GM23338 (cell line): ENCODE results near the gene PPP2R3B. TPM values are rescaled to one million over a fixed set of nuclear protein-coding genes. Genes with fewer than 3 reads are reported as not detected.

Source experiments
- ATAC-seq: fragments of 200-7000 bp; cut with Tn5 transposase; 3 replicates; pipeline ENCODE4 v1.9.1; 2020
- DNase-seq: peaks from one replicate; pipeline ENCODE4 v3.0.0-alpha.2; 2015; ENCODE audit warnings: low spot score
- H2AFZ ChIP-seq: fragments of 200-600 bp; sonication (generic); 2 replicates; pipeline ENCODE4 v1.8.0; 2016; ENCODE audit warnings: antibody characterized with exemption, mild to moderate bottlenecking, moderate library complexity
- H3F3A ChIP-seq: fragments of 200-600 bp; sonication (generic); replicated peaks from 2 replicates; pipeline ENCODE4 v1.8.0; 2017; ENCODE audit warnings: antibody characterized with exemption, mixed run types, low read depth
- H3K27ac ChIP-seq: fragments of 200-600 bp; sonication (generic); 2 replicates; pipeline ENCODE4 v1.6.1; 2016; ENCODE audit warnings: low read depth
- H3K27me3 ChIP-seq: fragments of 200-600 bp; sonication (generic); 2 replicates; pipeline ENCODE4 v1.8.0; 2016; ENCODE audit warnings: mild to moderate bottlenecking, mixed run types, moderate library complexity; ENCODE audit not compliant: insufficient read depth
- H3K36me3 ChIP-seq: fragments of 200-600 bp; sonication (generic); 2 replicates; pipeline ENCODE4 v1.8.0; 2016; ENCODE audit warnings: mild to moderate bottlenecking; ENCODE audit not compliant: insufficient read depth
- H3K4me1 ChIP-seq: fragments of 200-600 bp; sonication (generic); 2 replicates; pipeline ENCODE4 v1.8.0; 2016; ENCODE audit warnings: mild to moderate bottlenecking, moderate library complexity; ENCODE audit not compliant: insufficient read depth
- H3K4me2 ChIP-seq: fragments of 200-600 bp; sonication (generic); 2 replicates; pipeline ENCODE4 v1.7.1; 2017; ENCODE audit warnings: mixed run types
- H3K4me3 ChIP-seq: fragments of 200-600 bp; sonication (generic); 2 replicates; pipeline ENCODE4 v1.6.1; 2016; ENCODE audit warnings: mixed run types
- H3K79me2 ChIP-seq: fragments of 200-600 bp; sonication (generic); replicated peaks from 2 replicates; pipeline ENCODE4 v1.8.0; 2017; ENCODE audit warnings: mild to moderate bottlenecking; ENCODE audit not compliant: insufficient read depth
- H3K9me2 ChIP-seq: fragments of 200-600 bp; sonication (generic); 2 replicates; pipeline ENCODE4 v1.8.0; 2017; ENCODE audit not compliant: insufficient read depth
- H4K20me1 ChIP-seq: fragments of 200-600 bp; sonication (generic); replicated peaks from 2 replicates; pipeline ENCODE4 v1.8.0; 2017; ENCODE audit warnings: mild to moderate bottlenecking; ENCODE audit not compliant: insufficient read depth
- H3K27ac Mint-ChIP-seq: 2 replicates; pipeline ENCODE4 v1.8.0; 2020; ENCODE audit warnings: inconsistent platforms, mild to moderate bottlenecking, moderate library complexity, mixed read lengths
- H3K27me3 Mint-ChIP-seq: 3 replicates; pipeline ENCODE4 v1.8.0; 2022; ENCODE audit warnings: low read depth, mild to moderate bottlenecking, moderate library complexity, mixed read lengths, inconsistent platforms; ENCODE audit not compliant: insufficient read depth, poor library complexity
- H3K36me3 Mint-ChIP-seq: 3 replicates; pipeline ENCODE4 v1.8.0; 2021; ENCODE audit warnings: low read depth, mild to moderate bottlenecking, inconsistent platforms, moderate library complexity, mixed read lengths
- H3K4me1 Mint-ChIP-seq: 3 replicates; pipeline ENCODE4 v1.8.0; 2020; ENCODE audit warnings: mild to moderate bottlenecking, inconsistent platforms, mixed read lengths
- H3K4me3 Mint-ChIP-seq: 3 replicates; pipeline ENCODE4 v1.8.0; 2021; ENCODE audit warnings: moderate library complexity, mild to moderate bottlenecking, inconsistent platforms, mixed read lengths
- H3K9me3 Mint-ChIP-seq: 3 replicates; pipeline ENCODE4 v1.8.0; 2020; ENCODE audit warnings: moderate library complexity, mild to moderate bottlenecking, inconsistent platforms, mixed read lengths
- CREB1 ChIP-seq: fragments of 250-450 bp; sonication (Bioruptor Pico); IDR thresholded peaks from 2 replicates; pipeline ENCODE4 v1.5.0; 2020; ENCODE audit warnings: low read depth, mild to moderate bottlenecking, moderate library complexity
- CTCF ChIP-seq, 2 experiments: fragments of 200-600 bp in 1 of 2; sonication (generic) in 1 of 2; conservative IDR thresholded peaks; 2 replicates each; pipeline versions ENCODE4 v1.5.1 to v1.6.1; 2016 to 2017; ENCODE audit warnings: antibody characterized with exemption in 2 of 2, low read depth in 2 of 2, mild to moderate bottlenecking in 2 of 2, moderate library complexity in 1 of 2
- ETS1 ChIP-seq: IDR thresholded peaks from 2 replicates; pipeline ENCODE4 v1.6.1; 2016; ENCODE audit warnings: antibody characterized with exemption
- EZH2 ChIP-seq: fragments of 200-600 bp; sonication (generic); IDR thresholded peaks from one replicate; pipeline ENCODE4 v1.8.0; 2017; ENCODE audit warnings: antibody characterized with exemption, mild to moderate bottlenecking, low read depth; ENCODE audit not compliant: unreplicated experiment
- EZH2phosphoT487 ChIP-seq: fragments of 200-600 bp; sonication (generic); IDR thresholded peaks from one replicate; pipeline ENCODE4 v1.8.1; 2018; ENCODE audit warnings: antibody characterized with exemption; ENCODE audit not compliant: unreplicated experiment
- JUNB ChIP-seq: IDR thresholded peaks from one replicate; pipeline ENCODE4 v1.6.1; 2016; ENCODE audit warnings: antibody characterized with exemption; ENCODE audit not compliant: unreplicated experiment
- NANOG ChIP-seq: IDR thresholded peaks from 2 replicates; pipeline ENCODE4 v1.6.1; 2016; ENCODE audit warnings: antibody characterized with exemption, borderline replicate concordance
- POLR2AphosphoS5 ChIP-seq: IDR thresholded peaks from 2 replicates; pipeline ENCODE4 v1.6.1; 2016; ENCODE audit warnings: antibody characterized with exemption, low read depth
- STAT1 ChIP-seq: IDR thresholded peaks from one replicate; pipeline ENCODE4 v1.6.1; 2016; ENCODE audit warnings: antibody characterized with exemption; ENCODE audit not compliant: unreplicated experiment
- ZNF114 ChIP-seq: fragments of 250-450 bp; sonication (Bioruptor Pico); IDR thresholded peaks from 2 replicates; pipeline ENCODE4 v1.5.0; 2020; ENCODE audit warnings: mild to moderate bottlenecking, moderate library complexity
- ZNF331 ChIP-seq: fragments of 250-450 bp; sonication (Bioruptor Pico); IDR thresholded peaks from 2 replicates; pipeline ENCODE4 v1.5.0; 2020; ENCODE audit warnings: low read depth, mild to moderate bottlenecking, moderate library complexity
- ZNF462 ChIP-seq: fragments of 250-450 bp; sonication (Bioruptor Pico); IDR thresholded peaks from 2 replicates; pipeline ENCODE4 v1.5.0; 2020; ENCODE audit warnings: mild to moderate bottlenecking, moderate library complexity
- polyA plus RNA-seq: library from polyadenylated mRNA; unstranded; fragments of >200 nt; fragmentation: Nextera tagmentation; extraction: Ambion mirVana; gene quantifications from 2 replicates; pipeline ENCODE4 v1.2.1, GENCODE V29; 2016
- total RNA-seq: library from RNA; depleted of rRNA; stranded (reverse); fragments of >200 nt; shearing (Covaris generic); gene quantifications from 2 replicates; pipeline ENCODE4 v1.2.3, GENCODE V29; 2014
- TF ChIP-seq, protein P1 (sequence below): IDR thresholded peaks from one replicate; pipeline ENCODE4 v1.6.1; 2018; ENCODE audit warnings: antibody characterized with exemption; ENCODE audit not compliant: unreplicated experiment

The PPP2R3B gene
- total and polyA plus RNA-seq, 2 experiments from 2014 or later: 50.1 to 104 TPM

DNA sequence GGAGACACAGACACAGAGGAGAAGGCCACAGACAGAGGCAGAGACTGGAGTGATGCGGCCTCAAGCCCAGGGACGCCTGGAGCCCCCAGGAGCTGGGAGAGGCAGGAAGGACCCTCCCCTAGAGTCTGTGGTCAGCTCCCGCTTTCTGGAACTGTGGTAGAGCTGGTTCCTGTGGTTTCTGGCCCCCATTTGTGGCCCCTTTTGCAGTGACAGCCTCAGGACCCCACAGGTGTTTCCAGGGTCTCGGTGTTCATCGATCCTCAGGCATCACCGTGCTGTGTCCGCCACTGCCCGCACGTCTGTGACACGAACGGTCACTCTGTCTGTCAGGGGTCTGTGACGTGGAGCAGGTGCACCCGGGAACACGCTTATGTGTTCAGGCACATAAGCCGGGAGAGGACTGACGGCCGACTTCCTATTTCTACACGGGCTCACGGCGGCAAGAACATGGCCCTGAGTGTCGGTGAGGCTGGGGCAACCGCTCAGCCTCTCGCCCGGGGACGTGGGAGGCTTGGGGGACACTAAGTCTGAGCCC lies 76.0 kb downstream of the PPP2R3B start:
- no peak for DNase-seq
- H3K9me3 Mint-ChIP-seq: peaks cover 5% of the 10 kb centered on the region; the same call in 1 of the 3 replicates
- Histone ChIP-seq H3K79me2 (0 out of 2 replicates have a peak, but pooled peaks cover 4% of the 10 kb centered on the region), H3K9me2 (no peaks in the 10 kb centered on the region), H3K27me3 (no peaks in the 10 kb centered on the region), H3K4me1 (no peaks in the 10 kb centered on the region), H3K4me2 (no peak overlapping the region), H2AFZ (no peak overlapping the region), H3K27ac (no peak overlapping the region), H3K4me3 (no peak overlapping the region), H3F3A (peaks cover 24% of the 10 kb centered on the region), H3K36me3 (peaks cover 24% of the 10 kb centered on the region), H4K20me1 (peaks cover 9% of the 10 kb centered on the region)
- H3K4me3 Mint-ChIP-seq: no peak overlapping the region
- H3K4me1 Mint-ChIP-seq: no peaks in the 10 kb centered on the region; the same call in 2 of the 3 replicates
- no peak for ATAC-seq
- no peak for TF ChIP-seq NANOG
- no peak for TF ChIP-seq ETS1
- TF ChIP-seq EZH2phosphoT487: no peak
- no peak for TF ChIP-seq ZNF331 (CRISPR knock-in tag)
- TF ChIP-seq ZNF114 (CRISPR knock-in tag): no peak
- TF ChIP-seq POLR2AphosphoS5: no peak
- no peak for TF ChIP-seq JUNB
- no peak for TF ChIP-seq CREB1 (CRISPR knock-in tag)
- no peak for TF ChIP-seq STAT1
- TF ChIP-seq, protein P1, sequence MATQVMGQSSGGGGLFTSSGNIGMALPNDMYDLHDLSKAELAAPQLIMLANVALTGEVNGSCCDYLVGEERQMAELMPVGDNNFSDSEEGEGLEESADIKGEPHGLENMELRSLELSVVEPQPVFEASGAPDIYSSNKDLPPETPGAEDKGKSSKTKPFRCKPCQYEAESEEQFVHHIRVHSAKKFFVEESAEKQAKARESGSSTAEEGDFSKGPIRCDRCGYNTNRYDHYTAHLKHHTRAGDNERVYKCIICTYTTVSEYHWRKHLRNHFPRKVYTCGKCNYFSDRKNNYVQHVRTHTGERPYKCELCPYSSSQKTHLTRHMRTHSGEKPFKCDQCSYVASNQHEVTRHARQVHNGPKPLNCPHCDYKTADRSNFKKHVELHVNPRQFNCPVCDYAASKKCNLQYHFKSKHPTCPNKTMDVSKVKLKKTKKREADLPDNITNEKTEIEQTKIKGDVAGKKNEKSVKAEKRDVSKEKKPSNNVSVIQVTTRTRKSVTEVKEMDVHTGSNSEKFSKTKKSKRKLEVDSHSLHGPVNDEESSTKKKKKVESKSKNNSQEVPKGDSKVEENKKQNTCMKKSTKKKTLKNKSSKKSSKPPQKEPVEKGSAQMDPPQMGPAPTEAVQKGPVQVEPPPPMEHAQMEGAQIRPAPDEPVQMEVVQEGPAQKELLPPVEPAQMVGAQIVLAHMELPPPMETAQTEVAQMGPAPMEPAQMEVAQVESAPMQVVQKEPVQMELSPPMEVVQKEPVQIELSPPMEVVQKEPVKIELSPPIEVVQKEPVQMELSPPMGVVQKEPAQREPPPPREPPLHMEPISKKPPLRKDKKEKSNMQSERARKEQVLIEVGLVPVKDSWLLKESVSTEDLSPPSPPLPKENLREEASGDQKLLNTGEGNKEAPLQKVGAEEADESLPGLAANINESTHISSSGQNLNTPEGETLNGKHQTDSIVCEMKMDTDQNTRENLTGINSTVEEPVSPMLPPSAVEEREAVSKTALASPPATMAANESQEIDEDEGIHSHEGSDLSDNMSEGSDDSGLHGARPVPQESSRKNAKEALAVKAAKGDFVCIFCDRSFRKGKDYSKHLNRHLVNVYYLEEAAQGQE: no peak
- TF ChIP-seq EZH2: no peak
- TF ChIP-seq ZNF462 (CRISPR knock-in tag): no peak
- TF ChIP-seq CTCF (conservative IDR thresholded peaks at IDR 0.05; ENCODE audit: low read depth in 2 of 2): no peak
- no peak overlapping the region for H3K27ac Mint-ChIP-seq
- H3K36me3 Mint-ChIP-seq: peaks cover 71% of the 10 kb centered on the region
- peaks cover 19% of the 10 kb centered on the region for H3K27me3 Mint-ChIP-seq
